ENCODE results near the gene VWF.

Gene VWF

DNA sequence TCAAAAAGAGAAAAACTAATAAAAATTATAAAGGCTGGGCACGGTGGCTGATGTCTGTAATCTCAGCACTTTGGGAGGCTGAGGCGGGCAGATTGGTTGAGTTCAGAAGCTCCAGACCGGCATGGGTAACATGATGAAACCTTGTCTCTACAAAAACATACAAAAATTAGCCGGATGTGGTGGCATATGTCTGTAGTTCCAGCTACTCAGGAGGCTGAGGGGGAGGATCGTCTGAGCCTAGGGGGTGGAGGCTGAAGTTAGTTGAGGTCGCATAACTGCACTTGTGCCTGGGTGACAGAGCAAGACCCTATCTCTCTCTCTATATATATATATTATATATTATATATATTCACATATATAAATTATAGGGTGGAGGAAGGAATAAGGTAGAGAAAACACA lies 146.9 kb downstream of the VWF start:
- H3K36me3 ChIP-seq = no peaks in the 10 kb centered on the region
- no peak overlapping the region for H3K4me2 ChIP-seq
- H3K27me3 ChIP-seq = no peaks in the 10 kb centered on the region
- H3K9me3 ChIP-seq = no peaks in the 10 kb centered on the region
- no peak overlapping the region for H3K9ac ChIP-seq
- H3K4me1 ChIP-seq = no peaks in the 10 kb centered on the region
- no peak overlapping the region for H3K4me3 ChIP-seq
- no peaks in the 10 kb centered on the region for H4K20me1 ChIP-seq
- no peak overlapping the region for H3K27ac ChIP-seq
- TF ChIP-seq Cebpa-rat (IDR thresholded peaks at IDR 0.05) = no peak

DNA sequence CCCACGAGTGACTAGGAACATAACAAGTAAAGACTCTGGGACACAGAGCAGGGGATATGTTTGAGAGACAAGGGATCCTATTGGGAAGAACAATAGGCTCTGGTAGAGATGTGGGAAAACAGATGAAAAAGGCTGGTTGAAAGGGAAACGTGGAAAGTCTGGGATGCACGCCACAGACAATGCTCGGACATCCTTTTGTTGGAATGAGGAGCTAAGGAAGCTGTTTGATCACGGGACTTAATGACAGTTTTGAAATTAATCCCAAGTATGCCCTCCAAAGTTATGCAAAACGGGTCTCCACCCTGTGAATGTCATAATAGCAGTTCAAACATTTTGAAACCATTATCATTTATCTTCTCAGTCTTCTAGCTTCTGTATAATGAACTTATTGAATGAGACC lies 147.8 kb downstream of the VWF start:
- no peaks in the 10 kb centered on the region for H3K4me1 ChIP-seq
- no peak overlapping the region for H3K9ac ChIP-seq
- no peak overlapping the region for H3K27ac ChIP-seq
- no peak for TF ChIP-seq Cebpa-rat (IDR thresholded peaks at IDR 0.05)
- H3K27me3 ChIP-seq = no peaks in the 10 kb centered on the region
- H3K4me3 ChIP-seq = no peak overlapping the region
- H4K20me1 ChIP-seq = no peaks in the 10 kb centered on the region
- H3K36me3 ChIP-seq = no peaks in the 10 kb centered on the region
- no peak overlapping the region for H3K4me2 ChIP-seq
- H3K9me3 ChIP-seq = no peaks in the 10 kb centered on the region

DNA sequence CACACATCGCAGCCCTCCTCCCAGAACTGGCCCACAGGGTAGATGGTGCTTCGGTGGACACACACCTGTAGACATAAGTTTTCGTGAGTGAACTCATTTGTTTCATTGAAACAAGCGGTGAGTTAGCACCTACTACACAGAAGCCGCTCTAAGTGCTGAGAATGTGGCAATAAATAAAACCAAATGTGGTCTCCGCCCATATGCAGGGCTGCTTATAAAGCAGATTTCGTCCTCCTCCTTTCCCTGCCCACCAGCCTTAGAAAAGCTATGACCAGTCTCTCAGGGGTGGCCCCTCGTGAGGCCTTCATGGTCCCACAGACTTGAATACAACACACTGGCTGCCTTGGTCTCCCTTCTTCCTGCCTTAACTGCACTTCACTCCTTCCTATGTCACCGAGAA lies 148.3 kb downstream of the VWF start:
- no peak overlapping the region for H3K27ac ChIP-seq
- no peak overlapping the region for H3K9ac ChIP-seq

DNA sequence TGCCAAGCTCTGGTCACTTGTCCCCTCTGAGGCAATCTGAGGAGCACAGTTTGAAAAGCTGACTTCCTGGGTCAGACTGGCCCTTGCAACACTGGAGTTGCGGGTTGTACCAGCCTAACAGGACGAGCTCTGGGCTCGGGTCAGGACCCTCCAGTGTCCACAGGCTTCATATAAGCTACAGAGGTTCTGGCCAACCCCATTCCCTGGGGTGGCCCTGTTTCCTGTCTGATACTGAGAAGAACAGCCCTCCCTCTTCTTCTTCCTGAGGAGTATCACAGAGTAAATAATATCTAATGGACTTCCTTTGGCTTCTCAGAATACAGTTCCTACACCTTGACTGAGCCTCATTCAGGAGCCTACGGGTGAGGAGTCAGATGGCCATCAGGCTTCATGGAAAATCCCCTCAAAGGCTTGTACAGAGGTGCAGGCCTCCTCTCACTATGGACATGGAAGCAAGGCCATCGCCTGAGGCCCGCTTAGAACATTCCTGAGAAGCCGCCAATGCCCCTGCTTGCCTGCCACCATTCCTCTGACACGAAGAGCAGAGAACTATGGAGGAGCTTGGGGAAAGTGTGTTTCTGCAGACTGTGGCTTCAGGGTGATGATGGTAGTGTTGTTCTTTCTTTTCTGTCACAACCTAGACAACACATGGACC lies 150.9 kb downstream of the VWF start:
- Histone ChIP-seq H3K4me1 (no peaks in the 10 kb centered on the region), H3K27ac (no peak overlapping the region), H3K4me2 (no peak overlapping the region), H3K36me3 (no peaks in the 10 kb centered on the region), H3K9ac (no peak overlapping the region), H3K27me3 (no peaks in the 10 kb centered on the region), H3K9me3 (no peaks in the 10 kb centered on the region), H4K20me1 (no peaks in the 10 kb centered on the region), H3K4me3 (no peak overlapping the region)
- no peak for TF ChIP-seq Cebpa-rat (IDR thresholded peaks at IDR 0.05)

More for the DNA sequence above, 148.3 kb downstream of the VWF start:
- Histone ChIP-seq H3K4me3 (no peak overlapping the region), H3K36me3 (no peaks in the 10 kb centered on the region), H3K27me3 (no peaks in the 10 kb centered on the region), H3K4me1 (no peaks in the 10 kb centered on the region), H3K4me2 (no peak overlapping the region), H3K9me3 (no peaks in the 10 kb centered on the region), H4K20me1 (no peaks in the 10 kb centered on the region)
- no peak for TF ChIP-seq Cebpa-rat (IDR thresholded peaks at IDR 0.05)

DNA sequence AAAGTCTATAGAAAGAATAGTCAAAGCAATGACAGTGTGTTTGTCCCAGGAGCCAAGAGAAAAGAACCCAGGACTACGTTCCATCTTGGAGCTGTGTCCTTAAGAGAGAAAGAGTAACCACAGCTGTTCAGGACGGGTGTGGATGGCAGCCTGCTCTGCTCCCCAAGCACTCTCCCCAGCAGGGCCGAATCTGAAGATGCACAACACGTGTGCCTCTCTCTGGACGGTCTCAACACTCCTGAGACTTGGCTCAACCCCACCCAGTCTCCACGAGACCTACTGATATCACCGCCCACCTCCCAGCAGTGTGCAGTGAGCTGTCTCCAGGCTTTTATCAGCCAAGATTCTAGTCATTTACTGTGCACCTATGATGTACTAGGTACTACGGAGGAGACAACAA lies 152.1 kb downstream of the VWF start:
- H3K9ac ChIP-seq = no peak overlapping the region
- H3K9me3 ChIP-seq = no peaks in the 10 kb centered on the region
- no peaks in the 10 kb centered on the region for H4K20me1 ChIP-seq
- H3K27ac ChIP-seq = no peak overlapping the region
- no peak overlapping the region for H3K4me2 ChIP-seq
- H3K27me3 ChIP-seq = no peaks in the 10 kb centered on the region
- TF ChIP-seq Cebpa-rat (IDR thresholded peaks at IDR 0.05) = no peak
- H3K4me3 ChIP-seq = no peak overlapping the region
- H3K4me1 ChIP-seq = no peaks in the 10 kb centered on the region
- no peaks in the 10 kb centered on the region for H3K36me3 ChIP-seq

DNA sequence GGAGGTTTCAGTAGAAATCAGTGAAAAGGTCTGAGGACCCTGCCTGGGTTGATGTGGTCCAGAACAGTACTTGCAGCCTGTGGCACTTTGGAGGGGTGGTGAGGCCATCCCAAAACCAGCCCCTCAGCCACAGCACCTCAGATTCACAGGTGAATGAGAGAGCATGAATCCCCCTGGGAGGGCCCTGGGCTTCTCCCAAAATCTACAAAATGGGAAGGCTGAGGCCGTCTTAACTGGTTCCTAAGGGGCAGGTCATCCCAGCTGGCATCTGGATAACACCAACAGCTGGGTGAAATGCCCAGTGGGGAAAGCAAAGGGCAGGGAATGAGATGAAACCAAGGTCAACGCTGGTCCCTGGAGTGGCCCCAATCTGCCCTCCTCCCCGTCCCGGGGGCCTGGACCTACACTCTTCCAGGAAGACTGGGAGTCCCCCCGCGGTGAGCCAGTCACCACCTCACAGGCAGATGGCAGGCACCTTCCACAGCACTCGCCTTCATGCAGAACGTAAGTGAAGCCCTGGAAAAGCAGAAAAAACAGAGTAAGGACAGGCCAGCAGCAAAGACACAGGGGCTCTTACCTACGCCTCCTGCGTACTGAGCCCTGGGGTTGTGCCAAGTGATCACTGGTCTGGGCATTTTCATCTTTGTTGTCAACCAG lies 153.1 kb downstream of the VWF start:
- Histone ChIP-seq H3K27ac (no peak overlapping the region), H3K36me3 (no peaks in the 10 kb centered on the region), H3K4me1 (no peaks in the 10 kb centered on the region), H4K20me1 (no peaks in the 10 kb centered on the region), H3K9ac (no peak overlapping the region), H3K4me2 (no peak overlapping the region), H3K4me3 (no peak overlapping the region), H3K27me3 (no peaks in the 10 kb centered on the region), H3K9me3 (no peaks in the 10 kb centered on the region)
- no peak for TF ChIP-seq Cebpa-rat (IDR thresholded peaks at IDR 0.05)

DNA sequence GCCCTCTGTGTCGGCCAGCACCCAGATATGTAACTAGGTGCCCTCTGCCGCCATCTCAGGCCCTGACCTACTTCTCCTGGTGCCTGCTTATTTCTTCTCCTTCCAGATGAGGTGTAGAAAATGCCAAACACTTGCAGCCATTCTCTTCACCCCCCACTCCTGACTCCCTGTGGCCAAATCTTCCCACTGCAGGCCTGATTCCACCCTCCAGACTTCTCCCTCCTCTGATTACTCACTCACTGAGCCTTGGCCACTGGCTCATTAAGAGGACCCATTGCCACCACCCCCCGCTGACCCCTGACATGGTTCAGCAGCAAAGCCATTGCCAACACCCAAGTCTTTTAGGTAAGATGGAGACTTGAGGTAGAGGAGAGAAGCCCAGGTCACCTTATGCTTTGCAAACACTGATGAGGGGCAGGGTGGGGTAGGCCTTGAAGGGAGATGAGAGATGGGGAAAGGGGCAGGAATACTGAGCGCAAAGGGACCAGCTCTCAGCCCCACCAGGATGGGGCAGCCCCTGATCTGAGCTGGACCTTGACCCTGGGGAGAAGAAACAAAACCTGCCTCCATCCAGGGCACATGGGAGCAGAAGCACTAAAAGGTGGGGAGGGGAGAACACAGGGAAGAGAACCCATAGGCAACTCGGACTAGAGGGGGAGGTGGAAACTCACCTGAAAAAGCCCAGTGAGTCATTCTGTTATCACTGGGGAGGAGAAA lies 154.3 kb downstream of the VWF start:
- no peak overlapping the region for H3K4me3 ChIP-seq
- no peak overlapping the region for H3K27ac ChIP-seq
- no peak overlapping the region for H3K4me2 ChIP-seq
- no peaks in the 10 kb centered on the region for H3K36me3 ChIP-seq
- no peaks in the 10 kb centered on the region for H3K9me3 ChIP-seq
- no peaks in the 10 kb centered on the region for H4K20me1 ChIP-seq
- no peak overlapping the region for H3K9ac ChIP-seq
- no peaks in the 10 kb centered on the region for H3K27me3 ChIP-seq
- no peak for TF ChIP-seq Cebpa-rat (IDR thresholded peaks at IDR 0.05)
- H3K4me1 ChIP-seq = no peaks in the 10 kb centered on the region

DNA sequence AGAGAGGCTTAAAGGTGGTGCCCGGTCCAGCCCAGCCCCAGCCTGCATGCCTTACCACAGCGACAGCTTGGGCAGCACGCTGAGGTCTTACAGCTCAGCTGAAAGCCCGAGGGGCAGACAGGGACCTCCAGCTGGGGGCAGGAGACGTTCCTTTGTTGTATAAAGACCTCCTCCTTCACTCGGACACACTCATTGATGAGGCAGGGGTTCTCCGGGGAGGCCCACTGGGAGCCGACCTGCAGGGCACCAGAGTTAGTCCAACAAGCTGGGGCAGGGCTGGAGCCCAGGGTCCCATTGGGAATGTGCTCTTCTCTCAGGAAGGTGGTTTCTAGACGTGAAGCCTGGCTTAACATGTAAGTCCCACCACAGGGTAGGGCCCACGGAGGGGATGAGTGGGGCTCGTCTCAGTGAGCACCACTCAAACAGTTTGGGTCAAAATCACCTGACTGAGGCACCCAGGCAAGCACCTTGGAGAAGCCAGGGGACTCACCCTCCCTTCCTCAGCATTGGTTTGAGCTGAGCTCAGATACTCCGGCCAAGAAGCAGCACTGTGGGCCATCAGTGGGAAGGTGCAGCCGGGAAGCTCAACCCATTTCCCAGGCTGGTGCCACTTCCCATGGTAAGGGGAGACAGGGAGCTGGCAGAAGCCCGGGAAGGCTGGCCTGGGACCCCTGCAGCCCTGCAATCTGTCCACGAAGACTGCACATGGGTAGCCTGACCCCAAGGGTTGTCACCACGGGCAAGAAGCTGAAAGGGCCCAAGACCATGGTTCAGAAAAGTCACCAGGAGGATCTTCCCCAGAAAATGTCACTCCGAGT lies 155.1 kb downstream of the VWF start:
- H4K20me1 ChIP-seq = no peaks in the 10 kb centered on the region
- no peaks in the 10 kb centered on the region for H3K9me3 ChIP-seq
- H3K4me1 ChIP-seq = no peaks in the 10 kb centered on the region
- no peak overlapping the region for H3K4me2 ChIP-seq
- no peak overlapping the region for H3K9ac ChIP-seq
- H3K27ac ChIP-seq = no peak overlapping the region
- no peaks in the 10 kb centered on the region for H3K27me3 ChIP-seq
- no peaks in the 10 kb centered on the region for H3K36me3 ChIP-seq
- no peak overlapping the region for H3K4me3 ChIP-seq
- no peak for TF ChIP-seq Cebpa-rat (IDR thresholded peaks at IDR 0.05)

DNA sequence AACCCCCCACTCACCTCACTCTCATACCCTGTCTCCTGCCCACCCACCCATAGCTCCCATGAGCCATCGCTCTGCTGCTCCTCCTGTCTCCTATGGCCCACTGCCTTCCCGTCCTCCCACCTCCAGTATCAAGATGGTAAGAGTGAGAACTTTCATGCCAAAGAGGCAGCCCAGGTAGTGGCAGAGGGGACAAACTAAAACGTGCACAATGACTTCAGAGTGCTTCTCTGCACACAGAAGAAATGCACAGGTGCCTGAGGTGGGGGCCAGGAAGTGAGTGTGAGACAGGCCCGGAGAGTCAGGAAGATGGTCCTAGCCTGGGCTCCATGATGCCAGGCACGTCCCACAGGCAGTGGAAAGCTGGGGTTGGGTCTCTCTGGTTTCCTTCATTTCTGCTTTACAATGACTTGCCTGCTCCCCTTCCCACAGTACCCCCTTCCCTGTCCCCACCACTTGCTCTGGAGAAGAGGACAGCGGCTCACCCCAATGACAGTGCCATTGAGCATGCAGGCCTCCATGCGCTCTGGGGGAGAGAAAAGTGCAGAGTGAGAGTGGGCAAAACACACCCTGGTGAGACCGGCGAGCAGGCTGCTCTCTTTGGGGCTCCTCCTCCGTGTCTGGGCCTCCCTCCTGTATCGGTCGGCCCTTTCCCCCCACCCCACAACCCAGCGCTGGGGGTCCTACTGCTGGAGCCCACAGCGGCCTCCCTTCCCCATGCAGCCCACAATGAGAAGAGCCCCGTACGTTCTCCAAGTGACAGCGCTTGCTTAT lies 156.6 kb downstream of the VWF start:
- no peaks in the 10 kb centered on the region for H3K36me3 ChIP-seq
- no peak overlapping the region for H3K4me3 ChIP-seq
- no peak for TF ChIP-seq Cebpa-rat (IDR thresholded peaks at IDR 0.05)
- no peak overlapping the region for H3K4me2 ChIP-seq
- no peaks in the 10 kb centered on the region for H3K9me3 ChIP-seq
- no peaks in the 10 kb centered on the region for H3K27me3 ChIP-seq
- H3K4me1 ChIP-seq = no peaks in the 10 kb centered on the region
- H3K9ac ChIP-seq = no peak overlapping the region
- no peak overlapping the region for H3K27ac ChIP-seq
- H4K20me1 ChIP-seq = no peaks in the 10 kb centered on the region
